ENCODE data around the gene GNAO1. TPM values are rescaled to one million over a fixed set of nuclear protein-coding genes. Genes with fewer than 3 reads are reported as not detected.

Gene GNAO1
- total RNA-seq, 1 donor: not detected

- Histone ChIP-seq H3K4me3 (ENCODE audit: insufficient read depth, low read length) (no peak overlapping the region), H3K4me1 (ENCODE audit: insufficient read depth, low read length) (no peaks in the 10 kb centered on the region), H3K9me3 (ENCODE audit: low read depth, low read length) (no peaks in the 10 kb centered on the region), H3K4me2 (ENCODE audit: insufficient read depth, low read length) (no peak overlapping the region), H3K79me2 (ENCODE audit: insufficient read depth, low read length) (no peaks in the 10 kb centered on the region), H3K27me3 (ENCODE audit: insufficient read depth, low read length) (no peaks in the 10 kb centered on the region), H2AFZ (ENCODE audit: low read length) (no peak overlapping the region), H3K36me3 (ENCODE audit: insufficient read depth, low read length) (no peaks in the 10 kb centered on the region), H4K20me1 (ENCODE audit: insufficient read depth, low read length) (no peaks in the 10 kb centered on the region), H3K27ac (ENCODE audit: low read depth, low read length) (no peak overlapping the region)
- no peak for TF ChIP-seq CTCF (IDR thresholded peaks at IDR 0.05; ENCODE audit: extremely low read depth, low read depth, low read length)
- DNase-seq (ENCODE audit: insufficient read length, low spot score, missing footprints): peak; percentile 89
Observed at GRCh38 chr16:56346131-56346890, 155.0 kb downstream of the GNAO1 start.

- H3K27me3 ChIP-seq (ENCODE audit: insufficient read depth, low read length): no peaks in the 10 kb centered on the region
- TF ChIP-seq CTCF (IDR thresholded peaks at IDR 0.05; ENCODE audit: extremely low read depth, low read depth, low read length): no peak
- DNase-seq (ENCODE audit: insufficient read length, low spot score, missing footprints): peak; percentile 87
- no peaks in the 10 kb centered on the region for H3K4me1 ChIP-seq (ENCODE audit: insufficient read depth, low read length)
- no peak overlapping the region for H3K27ac ChIP-seq (ENCODE audit: low read depth, low read length)
- H4K20me1 ChIP-seq (ENCODE audit: insufficient read depth, low read length): no peaks in the 10 kb centered on the region
- H3K9me3 ChIP-seq (ENCODE audit: low read depth, low read length): no peaks in the 10 kb centered on the region
- no peak overlapping the region for H3K4me2 ChIP-seq (ENCODE audit: insufficient read depth, low read length)
- no peak overlapping the region for H3K4me3 ChIP-seq (ENCODE audit: insufficient read depth, low read length)
- H3K36me3 ChIP-seq (ENCODE audit: insufficient read depth, low read length): no peaks in the 10 kb centered on the region
- H2AFZ ChIP-seq (ENCODE audit: low read length): no peak overlapping the region
- H3K79me2 ChIP-seq (ENCODE audit: insufficient read depth, low read length): no peaks in the 10 kb centered on the region
Observed at GRCh38 chr16:56347166-56347565, 155.9 kb downstream of the GNAO1 start.

- no peaks in the 10 kb centered on the region for H4K20me1 ChIP-seq (ENCODE audit: insufficient read depth, low read length)
- no peaks in the 10 kb centered on the region for H3K36me3 ChIP-seq (ENCODE audit: insufficient read depth, low read length)
- DNase-seq (ENCODE audit: insufficient read length, low spot score, missing footprints): peak; percentile 34
- no peak overlapping the region for H3K4me2 ChIP-seq (ENCODE audit: insufficient read depth, low read length)
- no peaks in the 10 kb centered on the region for H3K27me3 ChIP-seq (ENCODE audit: insufficient read depth, low read length)
- no peaks in the 10 kb centered on the region for H3K4me1 ChIP-seq (ENCODE audit: insufficient read depth, low read length)
- H3K9me3 ChIP-seq (ENCODE audit: low read depth, low read length): no peaks in the 10 kb centered on the region
- no peak overlapping the region for H3K27ac ChIP-seq (ENCODE audit: low read depth, low read length)
- H3K4me3 ChIP-seq (ENCODE audit: insufficient read depth, low read length): no peak overlapping the region
- no peak overlapping the region for H2AFZ ChIP-seq (ENCODE audit: low read length)
- H3K79me2 ChIP-seq (ENCODE audit: insufficient read depth, low read length): no peaks in the 10 kb centered on the region
- TF ChIP-seq CTCF (IDR thresholded peaks at IDR 0.05; ENCODE audit: extremely low read depth, low read depth, low read length): no peak
Observed at GRCh38 chr16:56347670-56348069, 156.4 kb downstream of the GNAO1 start.

- Histone ChIP-seq H3K36me3 (ENCODE audit: insufficient read depth, low read length) (no peaks in the 10 kb centered on the region), H4K20me1 (ENCODE audit: insufficient read depth, low read length) (no peaks in the 10 kb centered on the region), H3K27ac (ENCODE audit: low read depth, low read length) (no peak overlapping the region), H3K79me2 (ENCODE audit: insufficient read depth, low read length) (no peaks in the 10 kb centered on the region), H3K4me2 (ENCODE audit: insufficient read depth, low read length) (no peak overlapping the region), H3K9me3 (ENCODE audit: low read depth, low read length) (no peaks in the 10 kb centered on the region), H2AFZ (ENCODE audit: low read length) (no peak overlapping the region), H3K27me3 (ENCODE audit: insufficient read depth, low read length) (no peaks in the 10 kb centered on the region), H3K4me1 (ENCODE audit: insufficient read depth, low read length) (no peaks in the 10 kb centered on the region), H3K4me3 (ENCODE audit: insufficient read depth, low read length) (no peak overlapping the region)
- peak; percentile 85 for DNase-seq (ENCODE audit: insufficient read length, low spot score, missing footprints)
- TF ChIP-seq CTCF (IDR thresholded peaks at IDR 0.05; ENCODE audit: extremely low read depth, low read depth, low read length): no peak
Observed at GRCh38 chr16:56348168-56349085, 157.1 kb downstream of the GNAO1 start.

All from osteoblast (primary cell).